ENCODE results near the gene TNFAIP2. TPM values are rescaled to one million over a fixed set of nuclear protein-coding genes. Genes with fewer than 3 reads are reported as not detected.
A peak's percentile ranks its signal among the peaks of the same experiment; 100 is the strongest.

TNFAIP2 gene
- total and polyA plus RNA-seq, 9 of the 15 experiments (the other 6 are each of a cell fraction or from before 2014, with no cell fraction given): 22.6 to 68.6 (median 44.6) TPM

DNA sequence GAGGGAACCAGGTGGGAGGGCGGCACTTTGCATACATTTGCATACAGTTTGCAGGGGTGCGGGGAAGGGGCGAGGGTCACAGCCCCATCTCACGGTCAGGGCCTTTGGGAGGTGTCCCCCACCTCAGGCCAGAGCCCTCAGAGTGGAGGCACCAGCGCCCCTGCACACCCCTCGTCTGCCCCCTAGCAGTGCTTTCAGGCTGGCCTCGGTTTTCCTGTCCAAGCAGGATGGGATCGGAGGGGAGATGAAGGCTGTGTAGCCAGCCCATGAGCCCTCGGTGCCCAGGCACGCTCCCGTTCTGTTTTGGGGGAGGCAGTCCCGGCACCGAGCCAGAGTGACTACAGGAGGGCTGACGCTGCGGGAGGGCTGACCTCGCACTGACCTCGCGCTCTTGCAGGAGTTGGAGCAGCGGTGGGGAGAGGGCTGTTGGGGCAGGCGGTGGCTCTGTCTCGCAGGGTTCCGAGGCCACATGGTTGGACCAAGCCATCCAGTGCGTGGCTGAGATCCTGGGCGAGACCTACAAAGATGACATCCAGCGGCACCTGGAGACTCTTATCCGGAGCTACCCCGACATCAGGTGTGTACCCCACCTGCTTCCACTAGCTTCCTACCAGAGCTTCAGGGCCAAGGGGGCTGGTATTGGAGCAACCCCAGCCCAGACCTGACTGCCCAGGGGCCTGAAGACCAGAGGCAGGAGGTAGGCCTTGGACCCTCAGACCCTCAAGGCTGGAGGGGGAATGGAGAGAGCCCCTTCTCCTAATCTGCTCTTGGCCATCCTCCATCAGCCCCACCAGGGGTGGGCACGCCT lies 15.1 kb upstream of the TNFAIP2 start (continued):
- TF ChIP-seq ZNF445 (CRISPR knock-in tag; IDR thresholded peaks at IDR 0.05; ENCODE audit: low read depth) (no peak), NONO (IDR thresholded peaks at IDR 0.05; ENCODE audit: low read depth in 2 of 2, low read length in 1 of 2) (no peak), ZNF239 (CRISPR knock-in tag; IDR thresholded peaks at IDR 0.05) (no peak), CREM (IDR thresholded peaks at IDR 0.05; ENCODE audit: low read depth) (peak; percentile 40), RBFOX2 (IDR thresholded peaks at IDR 0.05; ENCODE audit: low read depth, low read length) (peak; percentile 60), GATAD2A (IDR thresholded peaks at IDR 0.05) (no peak)
- TF ChIP-seq, protein P1, sequence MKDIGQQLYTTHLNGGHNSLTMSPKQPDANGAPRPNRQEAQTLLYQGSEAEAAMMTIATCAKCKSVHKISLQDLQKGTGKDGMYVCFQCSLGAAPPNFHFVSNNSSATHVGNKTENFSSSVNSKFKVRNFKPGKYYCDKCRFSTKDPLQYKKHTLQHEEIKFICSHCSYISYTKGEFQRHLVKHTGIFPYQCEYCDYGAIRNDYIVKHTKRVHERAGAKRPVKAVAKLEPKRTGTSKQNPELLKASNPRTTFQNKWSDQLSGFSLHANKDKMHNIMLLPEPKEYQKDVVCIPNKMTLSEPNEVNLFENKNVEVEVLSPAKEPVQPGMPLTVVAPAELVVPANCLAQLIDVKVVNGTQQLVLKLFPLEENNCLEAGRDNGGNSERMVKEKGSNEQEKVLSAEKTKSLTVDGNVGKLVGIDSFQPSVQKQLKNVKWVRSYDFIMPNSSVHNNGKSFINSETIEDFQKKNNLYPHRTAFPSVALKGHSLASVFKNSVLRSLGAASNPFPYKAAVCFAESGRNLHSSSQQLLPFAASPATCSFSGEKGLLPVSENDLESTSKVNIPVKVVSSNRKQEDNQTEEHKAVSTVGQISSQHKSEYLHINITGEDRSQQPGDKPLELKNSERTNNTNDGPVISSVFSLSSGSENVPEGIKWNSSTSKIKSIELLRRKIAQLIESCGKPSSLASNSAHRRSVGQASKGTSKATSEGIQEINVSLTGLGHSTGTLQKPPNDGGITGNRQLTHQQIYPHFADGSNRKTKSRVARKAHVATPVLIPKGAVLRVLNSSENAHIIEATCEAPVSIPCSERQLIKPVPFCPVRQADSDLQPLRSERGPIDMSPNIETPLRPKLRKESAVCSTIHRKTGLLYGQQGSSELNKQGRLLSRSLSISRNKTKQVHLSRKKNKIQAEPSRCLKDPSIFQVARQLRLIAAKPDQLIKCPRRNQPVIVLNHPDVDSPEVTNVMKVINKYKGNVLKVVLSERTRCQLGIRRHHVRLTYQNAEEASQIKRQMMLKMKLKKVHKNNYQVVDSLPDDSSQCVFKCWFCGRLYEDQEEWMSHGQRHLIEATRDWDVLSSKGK (CRISPR knock-in tag; IDR thresholded peaks at IDR 0.05): no peak
- TF ChIP-seq, protein P2, sequence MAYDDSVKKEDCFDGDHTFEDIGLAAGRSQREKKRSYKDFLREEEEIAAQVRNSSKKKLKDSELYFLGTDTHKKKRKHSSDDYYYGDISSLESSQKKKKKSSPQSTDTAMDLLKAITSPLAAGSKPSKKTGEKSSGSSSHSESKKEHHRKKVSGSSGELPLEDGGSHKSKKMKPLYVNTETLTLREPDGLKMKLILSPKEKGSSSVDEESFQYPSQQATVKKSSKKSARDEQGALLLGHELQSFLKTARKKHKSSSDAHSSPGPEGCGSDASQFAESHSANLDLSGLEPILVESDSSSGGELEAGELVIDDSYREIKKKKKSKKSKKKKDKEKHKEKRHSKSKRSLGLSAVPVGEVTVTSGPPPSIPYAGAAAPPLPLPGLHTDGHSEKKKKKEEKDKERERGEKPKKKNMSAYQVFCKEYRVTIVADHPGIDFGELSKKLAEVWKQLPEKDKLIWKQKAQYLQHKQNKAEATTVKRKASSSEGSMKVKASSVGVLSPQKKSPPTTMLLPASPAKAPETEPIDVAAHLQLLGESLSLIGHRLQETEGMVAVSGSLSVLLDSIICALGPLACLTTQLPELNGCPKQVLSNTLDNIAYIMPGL (CRISPR knock-in tag; IDR thresholded peaks at IDR 0.05): no peak

Measured in K562 (cell line).